Pons (tissue), 1 donor: ENCODE results near the gene RNASET2.

Experiments
- DNase-seq: peaks from one replicate; pipeline ENCODE4 v3.0.0-alpha.2; 2016; ENCODE audit warnings: low spot score

RNASET2 gene

DNA sequence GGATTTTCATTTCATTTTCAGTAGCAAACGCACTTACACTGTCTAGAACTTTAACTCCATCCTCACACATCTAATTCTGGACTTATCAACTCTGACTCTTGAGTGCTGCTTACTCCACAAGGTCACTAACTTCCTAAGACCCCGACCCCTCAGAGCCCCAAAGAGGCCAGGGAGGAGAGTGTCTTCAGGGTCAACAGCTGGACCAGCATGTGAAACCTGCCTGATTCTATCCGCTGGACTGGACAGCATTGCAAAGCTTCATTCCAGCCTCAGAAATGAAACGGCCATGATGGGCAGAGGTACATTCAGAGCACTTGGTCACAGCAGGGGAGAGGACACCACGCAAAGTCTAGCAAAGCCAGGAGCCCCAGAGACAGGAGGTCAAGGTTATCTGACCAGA is 9.1 kb downstream of the RNASET2 start:
- DNase-seq, result no peak

DNA sequence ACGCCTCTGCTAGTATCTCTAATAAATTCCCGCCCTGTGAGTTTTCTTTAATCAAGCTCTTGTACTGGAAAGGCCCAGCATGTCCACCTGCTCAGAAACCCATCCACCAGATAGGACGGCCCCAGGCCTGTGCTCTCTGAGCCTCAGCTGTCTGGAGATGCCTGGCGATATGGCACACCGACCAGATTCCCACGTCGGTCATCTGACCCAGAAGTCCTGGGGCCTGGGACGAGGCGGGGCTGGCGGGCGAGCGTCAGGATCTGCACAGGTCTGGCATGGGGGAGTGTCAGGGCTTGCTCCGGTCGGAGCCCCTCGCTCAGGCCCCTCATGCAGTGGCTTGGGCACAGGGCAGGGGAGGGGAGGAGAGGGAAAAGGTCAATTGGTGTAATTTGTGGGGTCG is 10.2 kb downstream of the RNASET2 start:
- DNase-seq, result no peak

DNA sequence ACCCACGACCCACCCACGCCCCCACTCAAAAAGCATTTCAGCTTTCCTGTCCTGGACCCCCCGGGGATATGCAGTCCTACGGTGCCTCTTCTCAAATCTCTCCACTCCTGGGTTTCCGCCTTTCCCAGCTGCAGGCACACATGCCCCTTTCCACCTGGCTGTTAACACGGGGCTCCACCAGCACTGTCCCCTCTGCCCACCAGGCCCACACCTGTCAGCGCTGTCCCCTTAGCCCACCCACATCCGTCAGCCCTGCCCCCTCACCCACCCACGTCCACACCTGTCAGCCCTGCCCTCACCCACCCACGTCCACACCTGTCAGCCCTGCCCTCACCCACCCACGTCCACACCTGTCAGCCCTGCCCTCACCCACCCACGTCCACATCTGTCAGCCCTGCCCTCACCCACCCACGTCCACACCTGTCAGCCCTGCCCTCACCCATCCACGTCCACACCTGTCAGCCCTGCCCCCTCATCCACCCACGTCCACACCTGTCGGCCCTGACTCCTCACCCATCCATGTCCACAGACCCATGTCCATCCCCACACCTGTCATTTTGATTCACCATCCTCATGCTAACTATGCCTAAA is 11.6 kb downstream of the RNASET2 start:
- no peak for DNase-seq

DNA sequence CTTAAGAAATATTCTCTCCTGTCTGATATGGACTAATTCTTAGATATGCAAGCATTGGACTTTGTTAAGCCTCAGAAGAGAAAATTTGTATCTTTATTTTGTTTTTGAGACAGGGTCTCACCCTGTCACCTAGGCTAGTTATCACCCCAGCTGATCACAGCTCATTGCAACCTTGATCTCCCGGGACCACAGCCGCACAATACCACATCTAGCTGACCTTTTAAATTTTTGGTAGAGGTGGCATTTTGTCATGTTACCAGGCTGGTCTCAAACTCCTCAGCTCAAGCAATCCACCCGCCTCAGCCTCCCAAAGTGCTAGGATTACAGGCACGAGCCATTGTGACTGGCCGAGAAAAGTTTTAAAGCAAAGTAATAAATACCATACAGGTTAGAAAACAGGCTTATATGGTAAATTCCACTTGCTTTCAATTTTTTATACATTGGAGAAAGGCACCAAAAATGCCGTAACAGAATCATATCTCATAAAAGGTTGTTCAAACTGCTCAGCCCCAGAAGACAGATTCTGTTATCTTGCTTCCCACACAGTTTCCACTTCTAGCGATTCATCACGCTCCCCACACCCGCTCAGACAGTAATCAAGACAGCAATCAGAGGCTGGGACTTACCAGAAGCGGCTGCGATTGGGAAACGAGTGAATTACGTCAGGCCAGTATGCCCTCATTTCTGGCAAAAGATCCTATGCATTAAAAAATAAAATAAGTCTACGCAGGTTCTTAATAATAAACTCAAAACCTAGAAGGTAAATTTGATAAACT is 13.8 kb downstream of the RNASET2 start:
- DNase-seq, result no peak

DNA sequence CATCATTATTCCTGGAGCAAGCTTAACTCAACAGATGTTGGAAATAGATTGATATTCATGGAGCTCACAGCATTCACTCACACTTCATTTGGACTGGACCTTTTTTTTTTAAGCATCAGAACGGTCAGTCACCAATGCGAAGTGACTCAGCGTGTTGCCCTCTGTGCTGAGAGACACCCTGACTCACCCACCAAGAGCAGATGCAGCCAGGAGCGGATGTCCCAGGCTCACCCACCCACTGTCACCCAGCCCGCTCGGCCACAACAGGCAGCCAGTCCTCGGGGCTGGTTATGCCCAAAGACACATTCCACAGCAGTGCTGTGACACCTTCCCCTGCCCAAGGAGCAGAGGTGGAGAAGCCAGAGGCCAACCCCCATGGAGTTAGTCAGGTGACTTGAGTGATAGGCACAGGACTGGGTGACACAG is 15.7 kb downstream of the RNASET2 start:
- no peak for DNase-seq

DNA sequence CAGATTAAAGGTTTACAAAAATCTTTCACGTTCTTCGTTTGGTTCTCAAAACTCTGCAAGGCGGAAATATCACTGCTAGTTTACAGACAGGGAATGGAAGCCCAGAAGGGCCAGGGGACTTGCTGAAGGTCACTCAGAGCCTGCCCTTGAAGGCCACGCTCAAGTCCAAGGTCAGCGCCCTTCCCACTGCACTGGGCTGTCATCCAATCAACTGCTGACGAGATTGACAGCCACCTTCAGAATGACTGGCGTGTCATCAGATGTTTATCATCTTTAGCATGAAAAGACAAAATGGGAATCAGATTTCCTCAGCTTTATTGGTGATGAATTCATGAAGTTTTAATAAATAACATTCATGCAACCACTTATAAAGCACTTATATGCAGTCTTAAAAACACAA is 16.5 kb downstream of the RNASET2 start:
- no peak for DNase-seq

DNA sequence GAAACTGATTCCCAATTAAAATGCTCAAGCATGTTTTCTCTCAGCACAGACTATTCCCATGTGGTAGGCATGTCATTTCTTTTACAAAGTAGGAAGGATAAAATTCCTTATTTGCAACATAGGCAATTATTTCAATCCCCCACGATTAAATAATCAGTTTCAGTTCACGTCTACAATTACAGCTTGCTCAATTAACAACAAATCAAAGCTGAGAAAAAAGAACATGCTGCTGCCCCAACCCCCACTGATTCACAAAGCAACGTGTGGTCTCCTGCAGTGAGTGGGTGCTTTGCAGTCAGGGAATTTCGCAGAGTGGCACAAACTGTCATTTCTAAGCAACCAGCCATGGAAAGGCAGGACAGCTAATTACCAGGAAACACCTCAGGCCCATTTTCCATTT is 17.0 kb downstream of the RNASET2 start:
- no peak for DNase-seq

DNA sequence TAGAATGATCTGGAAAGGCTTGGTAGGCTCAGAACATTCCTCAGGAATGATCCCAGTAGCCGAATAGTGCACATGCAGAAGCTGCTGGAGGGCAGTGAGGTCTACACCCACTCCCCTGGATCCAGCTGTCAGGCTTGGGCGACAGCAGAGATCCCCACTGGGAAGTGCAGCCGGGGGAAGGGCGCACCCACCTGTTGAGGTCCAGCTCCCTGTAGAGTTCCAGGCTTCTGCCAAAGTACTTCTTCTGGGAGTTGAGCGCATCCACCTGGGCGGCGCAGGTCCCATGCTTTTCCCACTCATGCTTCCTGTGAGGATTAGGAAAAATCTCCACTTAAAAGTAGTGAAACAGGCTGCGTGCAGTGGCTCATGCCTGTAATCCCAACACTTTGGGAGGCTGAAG is 17.6 kb downstream of the RNASET2 start:
- no peak for DNase-seq

DNA sequence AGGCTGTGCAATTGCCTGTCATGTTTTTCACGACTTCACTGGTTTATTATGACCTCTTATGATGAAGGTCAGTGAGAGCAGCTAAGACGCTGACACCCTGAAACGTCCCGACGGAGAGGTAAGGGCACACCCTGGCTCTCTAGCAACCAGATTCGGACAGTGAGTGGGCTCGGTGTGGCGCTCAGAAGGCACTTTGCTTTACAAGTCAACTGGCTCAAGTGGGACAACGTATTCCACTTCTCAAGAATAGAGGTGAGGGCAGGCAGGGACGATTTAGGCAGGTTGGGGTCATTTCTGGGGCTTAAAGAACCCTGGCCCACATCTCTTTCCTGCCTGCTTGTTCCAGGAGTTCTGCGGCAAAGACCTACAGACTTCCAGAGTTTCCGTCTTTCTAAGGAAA is 18.2 kb downstream of the RNASET2 start:
- DNase-seq, result no peak

DNA sequence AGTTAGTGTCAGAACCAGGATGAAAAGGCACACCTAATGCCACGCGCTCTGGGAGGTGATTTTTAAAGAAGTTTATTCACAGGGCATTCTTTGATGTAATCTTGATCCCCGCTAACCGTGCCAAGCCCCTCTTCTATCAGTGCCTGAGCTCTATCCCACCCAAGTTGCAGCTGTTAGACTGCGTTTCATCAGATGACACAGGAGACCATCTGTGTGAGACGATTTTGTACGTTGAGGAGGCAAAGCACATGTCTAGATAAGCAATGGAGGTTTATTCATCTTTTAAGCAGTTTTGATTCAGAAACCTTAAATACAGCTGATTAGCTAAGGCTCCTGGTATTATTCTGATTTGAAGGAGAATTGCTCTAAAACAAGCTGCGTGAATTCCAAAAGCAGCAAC is 18.6 kb downstream of the RNASET2 start:
- DNase-seq, result no peak

DNA sequence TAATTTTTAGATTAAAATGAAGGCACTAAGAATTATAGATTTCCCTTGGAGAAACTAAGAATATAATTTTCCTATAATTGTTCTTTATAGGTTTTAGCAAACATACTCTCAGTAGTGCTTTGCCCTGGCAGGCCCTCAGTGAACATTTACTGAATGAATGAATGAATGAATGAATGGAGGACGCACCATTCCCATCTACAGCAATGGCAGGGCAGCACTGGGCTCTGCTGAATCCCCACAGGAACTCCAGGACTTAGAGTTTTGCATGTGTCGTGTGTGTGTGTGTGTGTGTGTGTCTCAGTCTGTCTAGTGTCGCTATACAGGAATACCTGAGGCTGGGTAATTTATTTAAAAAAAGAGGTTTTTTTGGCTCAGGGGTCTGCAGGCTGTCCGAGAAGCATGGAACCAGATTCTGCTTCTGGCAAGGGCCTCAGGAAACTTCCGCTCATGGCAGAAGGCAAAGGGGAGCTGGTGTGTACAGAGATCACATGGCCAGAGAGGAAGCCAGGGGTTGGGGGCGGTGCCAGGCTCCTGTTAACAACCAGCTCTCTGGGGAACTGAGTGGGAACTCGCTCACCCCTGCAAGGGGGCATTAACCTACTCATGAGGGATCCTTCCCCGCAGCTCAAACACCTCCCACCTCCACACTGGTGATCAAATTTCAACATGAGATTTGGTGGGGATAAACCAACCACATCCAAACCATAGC is 20.1 kb downstream of the RNASET2 start:
- DNase-seq, result no peak

DNA sequence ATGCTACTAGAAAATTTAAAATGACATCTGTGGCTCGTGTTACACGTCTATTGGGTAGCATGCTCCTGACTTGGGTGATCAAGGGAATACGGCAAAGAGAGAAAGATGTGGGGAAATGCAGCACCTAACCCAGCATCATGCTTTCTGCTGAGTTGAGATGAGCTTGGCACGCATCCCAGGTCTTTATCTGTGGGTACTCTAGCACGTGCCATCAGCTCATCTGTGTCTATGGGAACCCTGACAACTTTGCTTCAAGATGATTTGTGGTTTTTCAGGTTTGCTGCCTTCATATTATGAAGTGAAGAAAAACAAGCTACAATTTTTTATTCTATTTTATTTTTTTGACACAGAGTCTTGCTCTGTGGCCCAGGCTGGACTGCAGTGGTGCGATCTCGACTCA is 21.0 kb downstream of the RNASET2 start:
- DNase-seq, result no peak

DNA sequence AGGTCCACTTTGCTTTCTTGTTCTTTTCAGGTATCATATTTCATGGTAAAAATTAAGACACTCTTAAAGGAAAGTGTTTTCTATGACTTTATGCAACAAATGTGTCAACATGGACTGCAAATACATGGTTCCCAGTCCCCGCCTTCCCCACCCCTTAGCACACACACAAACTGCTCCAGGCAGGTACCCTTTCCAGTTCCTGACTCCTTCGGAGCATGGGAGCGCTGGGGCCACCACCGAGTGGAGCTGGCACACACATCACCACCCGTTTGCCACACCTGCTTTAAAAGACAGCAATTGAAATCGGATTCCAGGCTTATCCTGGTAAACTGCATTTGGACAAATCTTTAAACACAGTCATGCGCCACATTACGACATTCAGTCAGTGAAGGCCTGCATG is 22.2 kb downstream of the RNASET2 start:
- no peak for DNase-seq

DNA sequence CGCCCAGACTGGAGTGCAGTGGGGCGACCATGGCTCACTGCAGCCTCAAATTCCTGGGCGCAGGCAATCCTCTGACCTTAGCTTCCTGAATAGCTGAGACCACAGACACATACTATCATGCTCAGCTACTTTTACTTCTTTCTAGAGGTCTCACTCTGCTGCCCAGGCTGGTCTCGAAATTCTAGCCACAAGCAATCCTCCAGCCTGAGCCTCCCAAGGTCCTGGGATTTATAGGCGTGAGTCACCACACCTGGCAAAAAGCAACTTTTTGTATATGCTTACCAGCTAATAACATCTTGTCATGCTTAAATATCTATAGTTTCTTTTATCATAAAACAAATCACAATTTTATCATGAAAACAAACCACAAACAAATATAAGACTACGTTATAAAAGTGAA is 23.0 kb downstream of the RNASET2 start:
- no peak for DNase-seq

DNA sequence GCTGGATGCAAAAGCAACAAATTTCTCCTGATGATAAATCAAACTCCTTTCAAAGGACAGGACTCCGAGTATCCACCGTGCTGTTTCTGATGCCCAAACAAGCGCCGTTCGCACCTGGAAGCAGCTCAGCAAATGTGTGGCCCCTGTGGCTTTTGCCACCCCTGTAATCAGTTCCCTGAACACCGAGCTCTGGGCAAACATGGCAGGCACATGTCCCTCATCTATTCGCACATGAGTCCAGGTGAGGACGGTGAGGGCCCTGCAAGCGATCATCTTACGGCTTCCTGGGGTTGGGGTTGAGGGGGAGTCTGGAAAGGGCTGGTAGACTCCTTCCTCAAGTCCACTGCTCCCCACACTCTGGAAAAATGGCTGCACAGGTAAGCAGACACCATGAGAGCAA is 23.7 kb downstream of the RNASET2 start:
- no peak for DNase-seq

DNA sequence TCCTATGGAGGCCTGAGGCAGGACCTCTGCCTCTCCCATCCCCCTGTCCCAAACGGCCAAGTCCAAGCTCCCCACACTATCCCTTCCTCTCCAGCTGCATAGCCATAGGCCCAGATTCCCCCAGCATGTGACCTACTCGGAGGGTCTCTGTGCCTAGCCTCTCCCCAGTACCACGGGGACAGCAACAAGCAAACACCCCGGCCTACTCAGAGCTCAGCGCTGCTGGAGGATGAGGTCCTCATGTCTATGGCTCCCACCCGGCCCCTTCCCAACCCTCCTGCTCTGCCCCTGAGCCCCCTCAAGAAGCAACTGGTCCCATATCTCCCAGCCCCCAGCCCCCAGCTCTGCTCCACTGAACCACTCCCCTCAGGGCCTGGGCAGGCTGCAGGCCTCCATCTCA is 24.2 kb downstream of the RNASET2 start:
- DNase-seq, result no peak

DNA sequence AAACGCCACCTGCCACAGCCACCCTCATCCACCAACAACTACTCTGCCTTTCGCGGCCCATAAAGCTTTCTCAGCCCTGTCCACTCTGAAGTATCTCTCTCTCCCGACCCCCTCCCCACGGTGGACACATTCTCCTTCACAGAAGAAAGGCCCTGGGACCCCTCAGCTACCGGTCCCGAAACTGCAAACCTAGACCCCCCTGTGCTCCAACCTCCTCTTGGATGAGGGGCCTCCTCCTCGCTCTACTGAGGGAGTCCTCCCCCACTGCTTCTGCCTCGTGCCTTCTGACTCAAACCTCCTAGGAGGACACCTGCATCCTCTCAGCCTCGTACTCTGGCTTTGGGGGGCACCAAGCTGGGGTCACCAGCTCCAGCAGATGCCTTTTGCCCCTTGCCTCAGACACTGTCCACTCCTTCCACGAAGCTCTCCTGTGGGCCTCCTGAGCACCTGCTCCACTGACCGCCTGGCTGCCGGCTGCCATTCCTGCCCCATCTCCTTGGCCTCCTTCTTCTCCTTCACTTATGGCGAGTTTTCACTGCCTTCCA is 24.9 kb downstream of the RNASET2 start:
- DNase-seq, result no peak

DNA sequence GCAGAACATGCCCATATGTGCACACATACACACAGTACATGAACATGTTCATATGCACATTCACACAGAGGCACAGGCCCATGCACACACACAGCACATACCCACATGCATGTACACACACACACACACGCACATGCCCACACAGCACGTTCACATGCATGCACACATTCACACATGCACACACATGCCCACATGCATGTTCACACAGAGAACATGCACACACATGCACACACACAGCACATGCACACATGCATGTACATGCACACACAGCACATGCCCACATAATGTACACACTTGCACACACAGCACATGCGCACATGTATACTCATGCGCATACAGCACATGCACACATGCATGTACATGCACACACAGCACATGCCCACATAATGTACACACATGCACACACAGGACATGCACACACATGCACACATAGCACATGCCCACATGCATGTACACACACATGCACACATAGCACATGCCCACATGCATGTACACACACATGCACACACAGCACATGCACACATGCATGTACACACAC is 25.9 kb downstream of the RNASET2 start:
- DNase-seq, result no peak

DNA sequence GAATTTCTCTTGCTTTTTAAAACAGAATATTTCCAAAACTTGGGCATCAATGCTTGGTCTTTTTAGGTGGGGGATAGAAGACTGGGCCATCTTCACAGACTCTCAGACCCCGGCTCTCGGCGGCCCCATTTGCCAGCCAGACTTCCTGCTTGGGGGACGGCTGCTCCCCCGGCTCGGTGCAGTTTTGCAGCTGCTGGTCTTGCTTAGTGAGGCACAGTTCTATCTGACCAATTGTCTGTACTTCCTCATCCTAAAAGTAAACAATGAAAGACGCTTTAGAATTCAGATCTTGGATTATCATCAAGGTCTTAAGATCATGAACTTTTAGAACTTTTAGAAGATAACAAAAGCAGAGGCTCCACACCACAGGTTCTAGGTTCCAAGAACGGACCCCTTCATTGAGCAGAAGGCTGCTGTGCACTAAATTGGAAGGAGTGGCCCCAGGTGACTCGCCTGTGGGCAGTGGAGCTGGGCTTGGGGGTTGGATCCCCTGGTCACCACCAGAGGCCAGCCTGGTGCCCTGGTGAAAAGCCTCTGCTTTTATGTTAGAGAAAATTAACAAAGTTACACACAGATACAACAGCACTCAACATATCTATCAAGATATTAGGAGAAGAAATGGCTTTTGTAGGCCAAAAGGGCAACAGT is 26.7 kb downstream of the RNASET2 start:
- DNase-seq, result no peak

DNA sequence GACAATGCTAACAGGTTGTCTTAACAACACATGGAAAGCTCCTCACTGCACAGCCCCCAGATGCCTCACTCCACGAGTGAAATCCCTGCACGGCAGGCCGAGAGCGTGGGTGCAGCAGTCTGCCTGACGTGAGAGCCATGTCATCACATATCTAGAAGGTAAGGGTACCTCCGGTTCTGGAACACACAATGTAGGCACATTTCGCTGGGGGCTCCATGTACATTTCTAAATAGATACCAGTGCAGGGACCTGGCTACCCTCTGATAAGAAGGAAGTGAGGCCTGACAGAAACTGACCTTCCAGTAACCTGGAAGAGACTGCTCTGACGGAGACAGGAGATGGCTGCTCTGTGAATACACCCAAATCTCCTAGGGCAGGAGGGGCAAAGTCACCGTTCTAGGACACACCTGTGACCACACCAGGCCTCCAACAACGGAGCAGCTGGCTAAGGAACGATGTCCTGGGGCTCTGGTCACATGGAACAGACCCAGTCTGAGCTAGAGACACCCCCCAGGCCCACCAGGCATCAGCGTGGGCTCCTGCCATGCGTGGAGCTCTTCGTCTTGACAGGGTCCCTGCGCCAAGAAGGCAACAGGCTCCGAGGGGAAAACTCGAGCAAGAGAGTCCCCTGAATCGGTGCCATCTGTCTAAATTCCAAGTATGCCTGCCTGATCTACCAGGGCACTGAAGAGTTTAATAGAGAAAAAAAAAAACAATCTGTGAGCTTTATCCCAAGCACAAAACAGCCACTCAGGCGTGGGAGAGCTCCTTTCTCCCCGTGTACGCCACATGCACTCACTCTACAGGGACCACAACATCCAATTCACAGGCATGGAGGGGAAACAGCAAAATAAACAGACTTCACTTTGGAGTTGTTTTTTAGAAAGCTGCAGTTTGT is 27.5 kb downstream of the RNASET2 start:
- no peak for DNase-seq

DNA sequence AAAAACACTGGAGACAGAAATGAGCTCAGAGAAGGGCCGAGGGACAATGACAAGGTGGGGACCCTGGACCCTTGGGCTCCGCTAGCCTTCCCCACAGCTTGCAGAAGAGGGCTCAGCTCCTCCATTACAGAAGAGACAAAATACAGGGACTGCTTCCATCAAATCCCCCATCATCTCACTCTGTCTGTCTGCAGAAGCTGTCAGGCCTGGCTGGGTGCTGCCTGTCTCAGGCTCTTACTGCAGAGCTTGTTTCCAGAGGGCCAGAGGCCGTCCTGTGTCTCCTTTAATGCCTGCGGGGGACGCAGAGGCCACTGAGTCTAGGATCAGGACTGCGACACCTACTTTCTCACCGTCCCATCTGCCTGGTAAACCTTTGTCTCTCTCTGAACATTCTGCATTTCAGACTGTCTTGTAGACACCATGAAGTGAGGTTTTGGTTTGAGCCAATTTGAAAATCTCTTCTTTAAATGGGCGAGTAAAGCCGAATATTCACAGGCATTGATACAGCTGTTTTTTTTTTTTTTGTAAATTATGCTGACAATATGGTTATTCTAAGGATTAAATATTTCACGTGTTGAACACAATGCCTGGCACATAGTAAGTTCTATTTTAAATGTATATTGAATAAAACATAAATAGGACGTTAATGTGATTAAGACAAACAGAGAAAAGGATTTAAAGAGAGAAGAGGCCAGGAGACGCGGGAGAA is 28.3 kb downstream of the RNASET2 start:
- no peak for DNase-seq
